HCEC 1CT (cell line): ENCODE results near the gene TAX1BP3.

Source experiments
- DNase-seq: peaks from one replicate; pipeline ENCODE4 v3.0.0-alpha.2; 2017

Gene TAX1BP3

DNA sequence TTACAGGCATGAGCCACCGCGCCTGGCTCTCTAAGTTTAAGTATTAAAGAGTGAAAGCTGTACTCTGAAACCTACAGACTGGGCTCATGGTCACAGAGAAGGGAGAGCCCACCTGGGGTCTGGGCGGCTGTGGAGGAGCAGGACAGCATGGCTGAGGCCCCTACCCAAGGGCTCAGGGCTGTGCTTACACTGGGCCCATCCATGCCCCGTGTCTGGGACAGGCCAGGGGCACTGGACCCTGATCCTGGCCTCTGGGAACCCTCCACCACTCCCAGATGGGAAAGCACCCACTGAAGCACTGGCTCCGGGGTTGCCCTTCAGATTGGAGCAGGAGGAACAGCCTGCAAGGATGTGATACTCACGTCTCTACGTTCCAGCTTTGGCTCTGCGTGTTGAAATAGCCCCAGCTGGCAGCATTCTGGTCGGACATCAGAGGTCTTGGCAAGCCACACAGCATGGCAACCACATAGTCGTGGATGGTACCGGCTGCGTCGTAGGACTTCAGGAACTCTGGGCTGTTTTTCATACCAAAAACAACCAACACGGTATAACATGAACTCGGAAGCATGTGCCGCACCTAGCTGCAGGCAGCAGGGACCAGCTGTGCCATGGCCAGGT, 45.3 kb downstream of the TAX1BP3 start:
- no peak for DNase-seq

DNA sequence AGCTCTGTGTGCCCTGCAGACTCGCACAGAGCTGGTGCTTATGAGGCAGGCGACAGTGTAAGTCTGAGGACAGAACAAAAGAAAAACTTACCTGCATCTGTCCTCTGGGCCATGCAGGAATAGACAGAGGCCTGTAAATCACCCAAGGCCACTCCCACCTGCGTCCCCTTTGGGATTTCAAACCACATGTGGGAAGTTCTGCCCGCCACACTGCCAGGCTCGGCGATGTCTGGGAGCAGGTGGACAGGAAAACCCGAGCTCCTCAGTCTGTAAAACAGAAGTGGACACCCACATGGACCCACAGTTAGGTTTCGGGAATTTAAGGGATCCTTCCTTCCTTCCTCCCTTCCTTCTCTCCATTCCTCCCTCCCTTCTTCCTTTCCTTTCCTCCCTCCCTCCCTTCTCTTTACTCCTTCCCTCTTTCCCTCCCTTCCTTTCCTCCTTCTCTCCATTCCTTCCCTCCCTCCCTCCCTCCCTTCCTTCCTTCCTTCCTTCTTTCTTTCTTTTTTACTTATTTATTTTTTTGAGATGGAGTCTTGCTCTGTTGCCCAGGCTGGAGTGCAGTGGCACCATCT, 47.1 kb downstream of the TAX1BP3 start:
- no peak for DNase-seq

DNA sequence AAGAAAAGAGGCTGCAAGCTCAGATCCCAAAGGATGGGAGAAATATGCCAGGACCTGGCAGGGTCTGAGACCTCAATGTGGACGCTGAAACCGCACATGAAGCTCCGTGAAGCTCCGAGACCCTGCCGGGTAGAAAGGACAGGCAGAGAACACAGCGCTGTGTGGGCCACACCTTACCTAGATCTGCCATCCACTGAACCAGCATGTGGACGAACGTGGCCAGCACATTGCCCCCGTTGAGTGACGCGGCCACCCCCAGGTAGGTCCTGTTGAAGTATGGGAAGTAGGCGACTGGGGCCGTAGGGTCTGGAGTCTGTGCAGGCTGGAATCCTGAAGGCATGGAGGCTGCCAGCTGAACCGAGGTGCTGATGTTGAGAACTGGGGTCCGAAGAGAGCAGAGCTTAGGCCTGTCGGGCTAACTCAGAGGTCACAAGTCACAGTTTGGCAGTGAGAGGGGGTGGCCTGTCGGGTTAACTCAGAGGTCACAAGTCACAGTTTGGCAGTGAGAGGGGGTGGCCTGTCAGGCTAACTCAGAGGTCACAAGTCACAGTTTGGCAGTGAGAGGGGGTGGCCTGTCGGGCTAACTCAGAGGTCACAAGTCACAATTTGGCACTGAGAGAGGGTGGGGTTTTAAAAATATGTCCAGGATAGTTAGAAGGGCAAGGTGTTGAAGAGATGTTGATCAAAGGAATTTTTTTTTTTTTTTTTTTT, 53.1 kb downstream of the TAX1BP3 start:
- DNase-seq = no peak

DNA sequence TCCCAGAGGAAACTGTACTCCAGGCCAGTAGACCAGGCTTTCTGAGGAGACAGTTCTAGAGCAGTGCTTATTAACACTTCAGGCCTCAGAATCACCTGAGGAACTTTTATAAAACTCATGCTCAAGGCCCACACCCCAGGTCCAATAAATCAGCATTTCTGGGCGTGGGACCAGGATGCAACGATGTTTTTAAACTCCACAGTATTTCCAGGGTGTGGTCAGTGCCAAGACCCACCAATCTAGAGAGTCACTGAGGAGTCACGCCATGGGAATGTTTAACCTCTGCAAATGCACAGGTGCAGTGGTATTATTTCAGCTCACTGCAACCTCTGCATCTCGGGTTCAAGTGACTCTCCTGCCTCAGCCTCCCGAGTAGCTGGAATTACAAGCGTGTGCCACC, 55.3 kb downstream of the TAX1BP3 start:
- DNase-seq = no peak
